H1 (cell line): ENCODE measurements around the gene RUVBL1. TPM values are rescaled to one million over a fixed set of nuclear protein-coding genes. Genes with fewer than 3 reads are reported as not detected.
"Not testable (repeated sequence)": the region's sequence is repeated elsewhere in the genome, so short reads cannot be mapped to it uniquely, and the experiment has no call there.

Source experiments
- CTCF ChIA-PET: fragments of 300-600 bp; sonication (Branson Sonifier 250); formaldehyde crosslinking; loops from one replicate; lab custom pipeline; 2021; ENCODE audit not compliant: partially characterized antibody; lab: Charles Lee
- POLR2A ChIA-PET: fragments of 300-600 bp; sonication (Branson Sonifier 250); formaldehyde crosslinking; loops from one replicate; lab custom pipeline; 2021; ENCODE audit warnings: inconsistent platforms; ENCODE audit not compliant: partially characterized antibody; lab: Charles Lee
- DNase-seq, 2 experiments: peaks; one replicate each; pipeline versions ENCODE4 v3.0.0 to v3.0.0-alpha.2; 2010 to 2022; ENCODE audit warnings: low spot score in 2 of 2, low read depth in 1 of 2, mixed read lengths in 1 of 2
- FAIRE-seq: peaks from 2 replicates; lab custom pipeline; 2011; peaks lifted over from hg19 to GRCh38; lab: Jason Lieb, UNC
- H2AFZ ChIP-seq: 2 replicates; pipeline ENCODE4 v1.8.1; 2012; ENCODE audit warnings: low read length, inconsistent platforms
- H2AK5ac ChIP-seq: 2 replicates; pipeline ENCODE4 v1.6.1; 2013; ENCODE audit warnings: low read depth, low read length
- H2BK120ac ChIP-seq: replicated peaks from 2 replicates; pipeline ENCODE3; 2013; ENCODE audit warnings: low read depth, low read length, inconsistent platforms
- H2BK12ac ChIP-seq: 2 replicates; pipeline ENCODE4 v1.6.1; 2013; ENCODE audit warnings: low read depth, low read length
- H2BK15ac ChIP-seq: 2 replicates; pipeline ENCODE4 v1.6.1; 2013; ENCODE audit warnings: low read length
- H2BK20ac ChIP-seq: 2 replicates; pipeline ENCODE4 v1.6.1; 2013; ENCODE audit warnings: low read length
- H2BK5ac ChIP-seq: 2 replicates; pipeline ENCODE4 v1.6.1; 2013; ENCODE audit warnings: low read depth, low read length
- H3K14ac ChIP-seq: 2 replicates; pipeline ENCODE4 v1.6.1; 2013; ENCODE audit warnings: inconsistent platforms; ENCODE audit not compliant: insufficient read length
- H3K18ac ChIP-seq: 2 replicates; pipeline ENCODE4 v1.6.1; 2013; ENCODE audit warnings: low read length; ENCODE audit errors: extremely low read depth
- H3K23ac ChIP-seq: 2 replicates; pipeline ENCODE4 v1.6.1; 2013; ENCODE audit warnings: inconsistent platforms; ENCODE audit not compliant: insufficient read length
- H3K23me2 ChIP-seq: 2 replicates; pipeline ENCODE4 v1.6.1; 2013; ENCODE audit warnings: low read depth, low read length
- H3K27ac ChIP-seq: 2 replicates; pipeline ENCODE4 v1.6.1; 2011; ENCODE audit warnings: low read depth, low read length, inconsistent platforms
- H3K27me3 ChIP-seq, 4 experiments: replicated peaks in 1 of 4; 1 replicate in 1 of 4; 2 replicates in 3 of 4; pipeline versions ENCODE4 v1.6.1 to v1.8.1; 2011 to 2013; ENCODE audit warnings: low read length in 3 of 4, mild to moderate bottlenecking in 3 of 4, inconsistent platforms in 2 of 4, mixed read lengths in 2 of 4, moderate library complexity in 1 of 4; ENCODE audit not compliant: control insufficient read depth in 3 of 4, insufficient read depth in 3 of 4; ENCODE audit errors: extremely low read depth in 1 of 4
- H3K36me3 ChIP-seq, 4 experiments: 2 replicates each; pipeline versions ENCODE4 v1.6.1 to v1.8.1; 2011 to 2013; ENCODE audit warnings: mild to moderate bottlenecking in 4 of 4, low read length in 3 of 4, moderate library complexity in 2 of 4, control low read depth in 1 of 4, inconsistent platforms in 1 of 4; ENCODE audit not compliant: insufficient read depth in 4 of 4, control insufficient read depth in 2 of 4
- H3K4ac ChIP-seq: replicated peaks from 2 replicates; pipeline ENCODE3; 2013; ENCODE audit warnings: low read length, low read depth, mixed read lengths, inconsistent platforms; ENCODE audit not compliant: insufficient read length
- H3K4me1 ChIP-seq, 4 experiments: replicated peaks in 1 of 4; 1 replicate in 1 of 4; 2 replicates in 3 of 4; pipeline versions ENCODE4 v1.6.1 to v1.8.1; 2011 to 2013; ENCODE audit warnings: low read length in 3 of 4, inconsistent platforms in 2 of 4, mixed read lengths in 1 of 4; ENCODE audit not compliant: insufficient read depth in 4 of 4, control insufficient read depth in 3 of 4
- H3K4me2 ChIP-seq, 2 experiments: 2 replicates each; pipeline versions ENCODE4 v1.6.1 to v1.8.1; 2011 to 2013; ENCODE audit warnings: low read depth in 2 of 2, low read length in 2 of 2, control low read depth in 1 of 2, inconsistent platforms in 1 of 2, mild to moderate bottlenecking in 1 of 2; ENCODE audit not compliant: insufficient read depth in 1 of 2
- H3K4me3 ChIP-seq, 4 experiments: fragments of 200-600, 300-600 bp in 1 of 4; sonication (generic), shearing (Covaris generic), sonication (Bioruptor Twin) in 1 of 4; 2 replicates each; pipeline versions ENCODE4 v1.5.1 to v1.8.1; 2011 to 2016; ENCODE audit warnings: low read length in 4 of 4, low read depth in 3 of 4, control low read depth in 2 of 4, inconsistent platforms in 2 of 4, mild to moderate bottlenecking in 2 of 4, mixed read lengths in 1 of 4, moderate library complexity in 1 of 4; ENCODE audit not compliant: insufficient read depth in 2 of 4; ENCODE audit errors: extremely low read depth in 1 of 4
- H3K56ac ChIP-seq: replicated peaks from 2 replicates; pipeline ENCODE3; 2013; ENCODE audit warnings: low read depth, mild to moderate bottlenecking, mixed read lengths, low read length, inconsistent platforms; ENCODE audit not compliant: insufficient read length
- H3K79me1 ChIP-seq: 2 replicates; pipeline ENCODE4 v1.6.1; 2013; ENCODE audit warnings: low read depth, low read length, control low read depth
- H3K79me2 ChIP-seq, 2 experiments: 2 replicates each; pipeline versions ENCODE4 v1.6.1 to v1.8.1; 2012 to 2013; ENCODE audit warnings: low read length in 2 of 2, mild to moderate bottlenecking in 2 of 2, inconsistent platforms in 1 of 2; ENCODE audit not compliant: insufficient read depth in 2 of 2, control insufficient read depth in 1 of 2
- H3K9ac ChIP-seq, 4 experiments: replicated peaks in 1 of 4; 1 replicate in 1 of 4; 2 replicates in 3 of 4; pipeline versions ENCODE4 v1.6.1 to v1.8.1; 2011 to 2013; ENCODE audit warnings: low read depth in 3 of 4, low read length in 3 of 4, control low read depth in 2 of 4, mild to moderate bottlenecking in 2 of 4, moderate library complexity in 2 of 4, inconsistent platforms in 1 of 4; ENCODE audit errors: extremely low read depth in 1 of 4
- H3K9me3 ChIP-seq, 2 experiments: 2 replicates each; pipeline versions ENCODE4 v1.6.1 to v1.8.1; 2012 to 2013; ENCODE audit warnings: mild to moderate bottlenecking in 2 of 2, moderate library complexity in 2 of 2, control low read depth in 1 of 2, inconsistent platforms in 1 of 2, low read depth in 1 of 2, low read length in 1 of 2, mixed read lengths in 1 of 2; ENCODE audit not compliant: insufficient read depth in 2 of 2
- H4K20me1 ChIP-seq, 2 experiments: replicated peaks in 1 of 2; 2 replicates each; pipeline versions ENCODE3 to v1.8.1; 2011 to 2013; ENCODE audit warnings: inconsistent platforms in 2 of 2, low read length in 2 of 2, mild to moderate bottlenecking in 1 of 2; ENCODE audit not compliant: insufficient read depth in 2 of 2, control insufficient read depth in 1 of 2
- H4K5ac ChIP-seq: 2 replicates; pipeline ENCODE4 v1.6.1; 2013; ENCODE audit warnings: low read length, low read depth, mixed read lengths, inconsistent platforms; ENCODE audit not compliant: insufficient read length
- H4K8ac ChIP-seq: 2 replicates; pipeline ENCODE4 v1.8.0; 2013; ENCODE audit warnings: mild to moderate bottlenecking, moderate library complexity, low read length, inconsistent platforms; ENCODE audit not compliant: insufficient read depth; ENCODE audit errors: extremely low read depth
- H4K91ac ChIP-seq: replicated peaks from 2 replicates; pipeline ENCODE3; 2013; ENCODE audit warnings: low read length, mixed read lengths, inconsistent platforms; ENCODE audit not compliant: insufficient read length
- CHD1 ChIP-seq: IDR thresholded peaks from 2 replicates; pipeline ENCODE4 v1.6.1; 2012; ENCODE audit warnings: low read depth, low read length, improper control_type of control experiment
- EP300 ChIP-seq, 2 experiments: IDR thresholded peaks; 1 replicate in 1 of 2; 2 replicates in 1 of 2; pipeline ENCODE4 v1.6.1; 2011 to 2012; ENCODE audit warnings: low read depth in 2 of 2, low read length in 2 of 2, mild to moderate bottlenecking in 2 of 2, borderline replicate concordance in 1 of 2, inconsistent platforms in 1 of 2, moderate library complexity in 1 of 2
- RNF2 ChIP-seq: fragments of 200-900, 300-1000 bp; sonication (generic); IDR thresholded peaks from 2 replicates; pipeline ENCODE4 v1.7.1; 2016; ENCODE audit warnings: borderline replicate concordance, low read depth, mild to moderate bottlenecking, antibody characterized with exemption, low read length; ENCODE audit not compliant: poor library complexity, severe bottlenecking; ENCODE audit errors: missing control alignments
- SP2 ChIP-seq: IDR thresholded peaks from 2 replicates; pipeline ENCODE4 v1.6.1; 2012; ENCODE audit warnings: mild to moderate bottlenecking, low read length, inconsistent platforms
- SUZ12 ChIP-seq: fragments of 200-600 bp; sonication (generic); IDR thresholded peaks from 2 replicates; pipeline ENCODE4 v1.6.1; 2012; ENCODE audit warnings: mild to moderate bottlenecking, inconsistent platforms, low read length, moderate library complexity, mixed read lengths
- TBP ChIP-seq: IDR thresholded peaks from 2 replicates; pipeline ENCODE4 v1.6.1; 2011; ENCODE audit warnings: low read depth, low read length, improper control_type of control experiment
- YY1 ChIP-seq: IDR thresholded peaks from 2 replicates; pipeline ENCODE4 v1.6.1; 2011; ENCODE audit warnings: low read depth, mild to moderate bottlenecking, low read length
- WGBS, 2 experiments: shearing (Covaris generic) in 1 of 2; methylation state at CpG; one replicate each; pipeline versions ENCODE4 v1.1.6 to v1.1.7; 2013 to 2015; ENCODE audit warnings: low lambda C conversion rate in 2 of 2, mixed read lengths in 2 of 2, inconsistent platforms in 1 of 2, low coverage in 1 of 2, missing lambda C conversion rate in 1 of 2; ENCODE audit not compliant: insufficient replicate concordance in 2 of 2, insufficient coverage in 1 of 2, insufficient read length in 1 of 2; ENCODE audit errors: extremely low coverage in 1 of 2, missing lambda C conversion rate in 1 of 2; 5-methylcytosine and 5-hydroxymethylcytosine counted together
- polyA plus RNA-seq, 7 experiments: library from polyadenylated mRNA; depleted of rRNA in 3 of 7; stranded (reverse) in 5 of 7; unstranded in 2 of 7; fragments of >200 nt in 5 of 7; fragments of 200-250 nt in 2 of 7; gene quantifications; 1 replicate in 5 of 7; 2 replicates in 1 of 7; 4 replicates in 1 of 7; pipeline versions ENCODE4 v1.2.1 to v1.2.3, GENCODE V29; 2011 to 2013; ENCODE audit warnings: missing spikeins in 2 of 7, mixed read lengths in 2 of 7
- total RNA-seq: library from RNA; stranded (reverse); fragmentation: NEBNext Ultra II Directional; extraction: Animal tissue kit (Norgen Biotek cat#: 25700); gene quantifications from 2 replicates; pipeline ENCODE4 v1.2.1, GENCODE V29; 2021

The RUVBL1 gene
- total and polyA plus RNA-seq, 2 of the 8 experiments (the other 6 are each of a cell fraction or from before 2014, with no cell fraction given): 112 to 135 TPM

DNA sequence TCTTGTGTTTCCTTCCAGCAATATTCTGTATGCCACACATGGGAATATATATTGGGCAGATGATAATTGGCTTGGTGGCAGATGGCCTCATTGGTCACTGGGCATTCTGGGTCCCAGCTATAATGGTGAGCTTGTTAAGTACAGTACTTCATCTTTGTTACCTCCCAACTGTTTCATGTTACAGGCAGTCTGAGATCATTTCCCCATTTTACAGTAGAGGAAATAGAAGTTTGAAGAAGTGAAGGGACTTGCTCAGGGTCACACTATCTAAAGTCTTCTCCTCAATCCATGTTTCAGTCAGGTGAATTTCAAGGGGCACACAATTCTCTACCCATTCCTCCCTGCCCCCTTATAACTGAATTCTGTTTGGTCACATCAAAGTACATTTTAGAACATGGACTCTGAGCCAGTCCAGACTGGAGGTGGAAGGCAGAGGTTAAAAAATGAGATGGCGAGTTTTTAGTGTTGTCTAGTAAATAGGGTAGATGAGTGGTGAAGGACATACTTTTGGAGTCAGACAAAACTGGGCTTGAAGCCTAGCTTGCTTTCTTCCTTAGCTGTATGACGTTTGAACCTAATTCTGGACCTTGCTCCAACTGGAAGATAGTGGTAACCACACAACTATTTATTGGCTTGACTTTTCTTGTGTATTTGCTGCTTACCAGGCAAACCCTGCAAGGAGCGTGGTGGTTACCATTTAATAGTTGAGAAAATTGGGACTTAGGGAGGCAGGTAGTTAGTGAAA lies 32.2 kb upstream of the RUVBL1 start (continued):
- TF ChIP-seq YY1: no peak
- no peak for TF ChIP-seq TBP
- TF ChIP-seq SUZ12: no peak
- TF ChIP-seq SP2: no peak
- TF ChIP-seq CHD1: no peak
- TF ChIP-seq RNF2: no peak
- TF ChIP-seq EP300 (IDR thresholded peaks at IDR 0.05; ENCODE audit: borderline replicate concordance in 1 of 2, low read depth in 2 of 2, low read length in 2 of 2): no peak
- TF ChIP-seq, all 59 proteins: peak for 0

DNA sequence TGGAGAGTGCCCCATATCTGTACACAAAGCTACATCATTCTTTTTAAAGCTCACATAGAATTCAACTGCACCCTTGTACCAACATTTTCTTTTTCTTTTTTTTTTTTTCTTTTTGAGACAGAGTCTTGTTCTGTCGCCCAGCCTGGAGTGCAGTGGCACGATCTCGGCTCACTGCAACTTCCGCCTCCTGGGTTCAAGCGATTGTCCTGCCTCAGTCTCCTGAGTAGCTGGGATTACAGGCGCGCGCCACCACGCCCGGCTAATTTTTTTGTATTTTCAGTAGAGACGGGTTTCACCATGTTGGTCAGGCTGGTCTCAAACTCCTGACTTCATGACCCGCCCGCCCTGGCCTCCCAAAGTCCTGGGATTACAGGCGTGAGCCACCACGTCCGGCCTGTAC lies 30.7 kb upstream of the RUVBL1 start:
- WGBS, 2 experiments: 100% methylated on average over 5 of the region's 16 CpGs; no CpG with 5 or more reads in 1 of the 2 experiments
- ChIA-PET POLR2A (interaction anchor here (0.7 to 1.6 kb wide), 4 partner anchors 10 to 418 kb away, joined by 3 to 7 read pairs (median 3); no protein-coding TSS in a partner anchor), CTCF (interaction anchor here (1.5 to 1.6 kb wide), 2 partner anchors 11 to 14 kb away, joined by 3 to 5 read pairs; no protein-coding TSS in a partner anchor)
- H3K14ac ChIP-seq, H4K5ac ChIP-seq, H2BK12ac ChIP-seq, H3K79me2 ChIP-seq, H2AFZ ChIP-seq, H4K91ac ChIP-seq, H3K23ac ChIP-seq, H2AK5ac ChIP-seq, H3K4ac ChIP-seq, H3K4me1 ChIP-seq, H2BK5ac ChIP-seq, H3K9ac ChIP-seq, H3K36me3 ChIP-seq, FAIRE-seq, H3K79me1 ChIP-seq, DNase-seq, H4K20me1 ChIP-seq, H3K27me3 ChIP-seq, H2BK120ac ChIP-seq, H3K23me2 ChIP-seq, H3K27ac ChIP-seq, H2BK15ac ChIP-seq, H3K9me3 ChIP-seq, H3K56ac ChIP-seq, H4K8ac ChIP-seq, H2BK20ac ChIP-seq, H3K18ac ChIP-seq: not testable (repeated sequence)
- Histone ChIP-seq H3K4me2 (peak overlapping the region; percentile 64 to 81), H3K4me3 (peak overlapping the region; percentile 77 to 92 (median 84); a peak in 4 of 8 replicates)
